GM23338 (cell line): ENCODE measurements around the gene RNASE8. TPM values are rescaled to one million over a fixed set of nuclear protein-coding genes. Genes with fewer than 3 reads are reported as not detected.

Experiments used
- ATAC-seq: fragments of 200-7000 bp; cut with Tn5 transposase; 3 replicates; pipeline ENCODE4 v1.9.1; 2020
- DNase-seq: peaks from one replicate; pipeline ENCODE4 v3.0.0-alpha.2; 2015; ENCODE audit warnings: low spot score
- H2AFZ ChIP-seq: fragments of 200-600 bp; sonication (generic); 2 replicates; pipeline ENCODE4 v1.8.0; 2016; ENCODE audit warnings: antibody characterized with exemption, mild to moderate bottlenecking, moderate library complexity
- H3F3A ChIP-seq: fragments of 200-600 bp; sonication (generic); replicated peaks from 2 replicates; pipeline ENCODE4 v1.8.0; 2017; ENCODE audit warnings: antibody characterized with exemption, mixed run types, low read depth
- H3K27ac ChIP-seq: fragments of 200-600 bp; sonication (generic); 2 replicates; pipeline ENCODE4 v1.6.1; 2016; ENCODE audit warnings: low read depth
- H3K27me3 ChIP-seq: fragments of 200-600 bp; sonication (generic); 2 replicates; pipeline ENCODE4 v1.8.0; 2016; ENCODE audit warnings: mild to moderate bottlenecking, mixed run types, moderate library complexity; ENCODE audit not compliant: insufficient read depth
- H3K36me3 ChIP-seq: fragments of 200-600 bp; sonication (generic); 2 replicates; pipeline ENCODE4 v1.8.0; 2016; ENCODE audit warnings: mild to moderate bottlenecking; ENCODE audit not compliant: insufficient read depth
- H3K4me1 ChIP-seq: fragments of 200-600 bp; sonication (generic); 2 replicates; pipeline ENCODE4 v1.8.0; 2016; ENCODE audit warnings: mild to moderate bottlenecking, moderate library complexity; ENCODE audit not compliant: insufficient read depth
- H3K4me2 ChIP-seq: fragments of 200-600 bp; sonication (generic); 2 replicates; pipeline ENCODE4 v1.7.1; 2017; ENCODE audit warnings: mixed run types
- H3K4me3 ChIP-seq: fragments of 200-600 bp; sonication (generic); 2 replicates; pipeline ENCODE4 v1.6.1; 2016; ENCODE audit warnings: mixed run types
- H3K79me2 ChIP-seq: fragments of 200-600 bp; sonication (generic); replicated peaks from 2 replicates; pipeline ENCODE4 v1.8.0; 2017; ENCODE audit warnings: mild to moderate bottlenecking; ENCODE audit not compliant: insufficient read depth
- H3K9me2 ChIP-seq: fragments of 200-600 bp; sonication (generic); 2 replicates; pipeline ENCODE4 v1.8.0; 2017; ENCODE audit not compliant: insufficient read depth
- H4K20me1 ChIP-seq: fragments of 200-600 bp; sonication (generic); replicated peaks from 2 replicates; pipeline ENCODE4 v1.8.0; 2017; ENCODE audit warnings: mild to moderate bottlenecking; ENCODE audit not compliant: insufficient read depth
- H3K27ac Mint-ChIP-seq: 2 replicates; pipeline ENCODE4 v1.8.0; 2020; ENCODE audit warnings: inconsistent platforms, mild to moderate bottlenecking, moderate library complexity, mixed read lengths
- H3K27me3 Mint-ChIP-seq: 3 replicates; pipeline ENCODE4 v1.8.0; 2022; ENCODE audit warnings: low read depth, mild to moderate bottlenecking, moderate library complexity, mixed read lengths, inconsistent platforms; ENCODE audit not compliant: insufficient read depth, poor library complexity
- H3K36me3 Mint-ChIP-seq: 3 replicates; pipeline ENCODE4 v1.8.0; 2021; ENCODE audit warnings: low read depth, mild to moderate bottlenecking, inconsistent platforms, moderate library complexity, mixed read lengths
- H3K4me1 Mint-ChIP-seq: 3 replicates; pipeline ENCODE4 v1.8.0; 2020; ENCODE audit warnings: mild to moderate bottlenecking, inconsistent platforms, mixed read lengths
- H3K4me3 Mint-ChIP-seq: 3 replicates; pipeline ENCODE4 v1.8.0; 2021; ENCODE audit warnings: moderate library complexity, mild to moderate bottlenecking, inconsistent platforms, mixed read lengths
- H3K9me3 Mint-ChIP-seq: 3 replicates; pipeline ENCODE4 v1.8.0; 2020; ENCODE audit warnings: moderate library complexity, mild to moderate bottlenecking, inconsistent platforms, mixed read lengths
- CREB1 ChIP-seq: fragments of 250-450 bp; sonication (Bioruptor Pico); IDR thresholded peaks from 2 replicates; pipeline ENCODE4 v1.5.0; 2020; ENCODE audit warnings: low read depth, mild to moderate bottlenecking, moderate library complexity
- EZH2 ChIP-seq: fragments of 200-600 bp; sonication (generic); IDR thresholded peaks from one replicate; pipeline ENCODE4 v1.8.0; 2017; ENCODE audit warnings: antibody characterized with exemption, mild to moderate bottlenecking, low read depth; ENCODE audit not compliant: unreplicated experiment
- EZH2phosphoT487 ChIP-seq: fragments of 200-600 bp; sonication (generic); IDR thresholded peaks from one replicate; pipeline ENCODE4 v1.8.1; 2018; ENCODE audit warnings: antibody characterized with exemption; ENCODE audit not compliant: unreplicated experiment
- JUNB ChIP-seq: IDR thresholded peaks from one replicate; pipeline ENCODE4 v1.6.1; 2016; ENCODE audit warnings: antibody characterized with exemption; ENCODE audit not compliant: unreplicated experiment
- NANOG ChIP-seq: IDR thresholded peaks from 2 replicates; pipeline ENCODE4 v1.6.1; 2016; ENCODE audit warnings: antibody characterized with exemption, borderline replicate concordance
- POLR2AphosphoS5 ChIP-seq: IDR thresholded peaks from 2 replicates; pipeline ENCODE4 v1.6.1; 2016; ENCODE audit warnings: antibody characterized with exemption, low read depth
- STAT1 ChIP-seq: IDR thresholded peaks from one replicate; pipeline ENCODE4 v1.6.1; 2016; ENCODE audit warnings: antibody characterized with exemption; ENCODE audit not compliant: unreplicated experiment
- ZNF114 ChIP-seq: fragments of 250-450 bp; sonication (Bioruptor Pico); IDR thresholded peaks from 2 replicates; pipeline ENCODE4 v1.5.0; 2020; ENCODE audit warnings: mild to moderate bottlenecking, moderate library complexity
- ZNF331 ChIP-seq: fragments of 250-450 bp; sonication (Bioruptor Pico); IDR thresholded peaks from 2 replicates; pipeline ENCODE4 v1.5.0; 2020; ENCODE audit warnings: low read depth, mild to moderate bottlenecking, moderate library complexity
- polyA plus RNA-seq: library from polyadenylated mRNA; unstranded; fragments of >200 nt; fragmentation: Nextera tagmentation; extraction: Ambion mirVana; gene quantifications from 2 replicates; pipeline ENCODE4 v1.2.1, GENCODE V29; 2016
- total RNA-seq: library from RNA; depleted of rRNA; stranded (reverse); fragments of >200 nt; shearing (Covaris generic); gene quantifications from 2 replicates; pipeline ENCODE4 v1.2.3, GENCODE V29; 2014
- TF ChIP-seq, protein P1 (sequence below): fragments of 250-450 bp; sonication (Bioruptor Pico); IDR thresholded peaks from 2 replicates; pipeline ENCODE4 v1.5.0; 2020; ENCODE audit warnings: mild to moderate bottlenecking, moderate library complexity
- TF ChIP-seq, protein P2 (sequence below): IDR thresholded peaks from one replicate; pipeline ENCODE4 v1.6.1; 2018; ENCODE audit warnings: antibody characterized with exemption; ENCODE audit not compliant: unreplicated experiment
- TF ChIP-seq, protein P3 (sequence below): IDR thresholded peaks from 2 replicates; pipeline ENCODE4 v1.6.1; 2016; ENCODE audit warnings: antibody characterized with exemption
- TF ChIP-seq, protein P4 (sequence below), 2 experiments: fragments of 200-600 bp in 1 of 2; sonication (generic) in 1 of 2; conservative IDR thresholded peaks; 2 replicates each; pipeline versions ENCODE4 v1.5.1 to v1.6.1; 2016 to 2017; ENCODE audit warnings: antibody characterized with exemption in 2 of 2, low read depth in 2 of 2, mild to moderate bottlenecking in 2 of 2, moderate library complexity in 1 of 2

The RNASE8 gene
- total and polyA plus RNA-seq, 2 experiments from 2014 or later, result not detected

DNA sequence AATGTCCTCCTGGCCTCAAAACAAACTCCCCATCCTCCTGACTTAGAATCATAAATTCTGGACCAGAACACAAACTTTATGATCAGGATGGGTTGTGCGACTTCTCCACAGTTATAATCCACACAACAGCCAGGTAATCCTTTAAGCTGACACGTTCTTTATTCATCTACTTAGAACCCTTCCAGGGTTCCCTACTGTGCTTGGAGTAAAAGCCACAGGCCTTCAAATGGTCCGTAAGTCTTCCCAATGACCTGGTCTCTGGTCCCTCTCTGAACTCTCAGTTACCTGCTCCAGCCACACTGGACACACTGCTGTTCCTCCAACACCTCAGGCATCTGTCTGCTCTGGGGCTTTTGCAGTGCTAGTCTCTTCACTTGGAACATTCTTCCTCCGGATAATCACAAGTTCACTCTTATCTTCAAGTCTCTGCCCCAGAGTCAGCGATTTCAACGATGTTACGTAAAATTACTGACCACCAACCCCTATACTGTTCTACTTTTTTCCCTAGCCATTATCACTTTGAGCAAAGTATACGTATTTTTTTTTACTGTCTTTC lies 17.2 kb upstream of the RNASE8 start:
- Mint-ChIP-seq H3K4me1 (peaks cover 26% of the 10 kb centered on the region), H3K36me3 (no peaks in the 10 kb centered on the region; the same call in 2 of the 3 replicates), H3K4me3 (no peak overlapping the region; the same call in 2 of the 3 replicates), H3K27me3 (peaks cover 16% of the 10 kb centered on the region), H3K27ac (no peak overlapping the region), H3K9me3 (no peaks in the 10 kb centered on the region; the same call in 2 of the 3 replicates)
- no peak overlapping the region for H3K27ac ChIP-seq
- DNase-seq, result no peak
- H3K79me2 ChIP-seq, result no peaks in the 10 kb centered on the region
- H3K36me3 ChIP-seq, result no peaks in the 10 kb centered on the region
- TF ChIP-seq, protein P1, sequence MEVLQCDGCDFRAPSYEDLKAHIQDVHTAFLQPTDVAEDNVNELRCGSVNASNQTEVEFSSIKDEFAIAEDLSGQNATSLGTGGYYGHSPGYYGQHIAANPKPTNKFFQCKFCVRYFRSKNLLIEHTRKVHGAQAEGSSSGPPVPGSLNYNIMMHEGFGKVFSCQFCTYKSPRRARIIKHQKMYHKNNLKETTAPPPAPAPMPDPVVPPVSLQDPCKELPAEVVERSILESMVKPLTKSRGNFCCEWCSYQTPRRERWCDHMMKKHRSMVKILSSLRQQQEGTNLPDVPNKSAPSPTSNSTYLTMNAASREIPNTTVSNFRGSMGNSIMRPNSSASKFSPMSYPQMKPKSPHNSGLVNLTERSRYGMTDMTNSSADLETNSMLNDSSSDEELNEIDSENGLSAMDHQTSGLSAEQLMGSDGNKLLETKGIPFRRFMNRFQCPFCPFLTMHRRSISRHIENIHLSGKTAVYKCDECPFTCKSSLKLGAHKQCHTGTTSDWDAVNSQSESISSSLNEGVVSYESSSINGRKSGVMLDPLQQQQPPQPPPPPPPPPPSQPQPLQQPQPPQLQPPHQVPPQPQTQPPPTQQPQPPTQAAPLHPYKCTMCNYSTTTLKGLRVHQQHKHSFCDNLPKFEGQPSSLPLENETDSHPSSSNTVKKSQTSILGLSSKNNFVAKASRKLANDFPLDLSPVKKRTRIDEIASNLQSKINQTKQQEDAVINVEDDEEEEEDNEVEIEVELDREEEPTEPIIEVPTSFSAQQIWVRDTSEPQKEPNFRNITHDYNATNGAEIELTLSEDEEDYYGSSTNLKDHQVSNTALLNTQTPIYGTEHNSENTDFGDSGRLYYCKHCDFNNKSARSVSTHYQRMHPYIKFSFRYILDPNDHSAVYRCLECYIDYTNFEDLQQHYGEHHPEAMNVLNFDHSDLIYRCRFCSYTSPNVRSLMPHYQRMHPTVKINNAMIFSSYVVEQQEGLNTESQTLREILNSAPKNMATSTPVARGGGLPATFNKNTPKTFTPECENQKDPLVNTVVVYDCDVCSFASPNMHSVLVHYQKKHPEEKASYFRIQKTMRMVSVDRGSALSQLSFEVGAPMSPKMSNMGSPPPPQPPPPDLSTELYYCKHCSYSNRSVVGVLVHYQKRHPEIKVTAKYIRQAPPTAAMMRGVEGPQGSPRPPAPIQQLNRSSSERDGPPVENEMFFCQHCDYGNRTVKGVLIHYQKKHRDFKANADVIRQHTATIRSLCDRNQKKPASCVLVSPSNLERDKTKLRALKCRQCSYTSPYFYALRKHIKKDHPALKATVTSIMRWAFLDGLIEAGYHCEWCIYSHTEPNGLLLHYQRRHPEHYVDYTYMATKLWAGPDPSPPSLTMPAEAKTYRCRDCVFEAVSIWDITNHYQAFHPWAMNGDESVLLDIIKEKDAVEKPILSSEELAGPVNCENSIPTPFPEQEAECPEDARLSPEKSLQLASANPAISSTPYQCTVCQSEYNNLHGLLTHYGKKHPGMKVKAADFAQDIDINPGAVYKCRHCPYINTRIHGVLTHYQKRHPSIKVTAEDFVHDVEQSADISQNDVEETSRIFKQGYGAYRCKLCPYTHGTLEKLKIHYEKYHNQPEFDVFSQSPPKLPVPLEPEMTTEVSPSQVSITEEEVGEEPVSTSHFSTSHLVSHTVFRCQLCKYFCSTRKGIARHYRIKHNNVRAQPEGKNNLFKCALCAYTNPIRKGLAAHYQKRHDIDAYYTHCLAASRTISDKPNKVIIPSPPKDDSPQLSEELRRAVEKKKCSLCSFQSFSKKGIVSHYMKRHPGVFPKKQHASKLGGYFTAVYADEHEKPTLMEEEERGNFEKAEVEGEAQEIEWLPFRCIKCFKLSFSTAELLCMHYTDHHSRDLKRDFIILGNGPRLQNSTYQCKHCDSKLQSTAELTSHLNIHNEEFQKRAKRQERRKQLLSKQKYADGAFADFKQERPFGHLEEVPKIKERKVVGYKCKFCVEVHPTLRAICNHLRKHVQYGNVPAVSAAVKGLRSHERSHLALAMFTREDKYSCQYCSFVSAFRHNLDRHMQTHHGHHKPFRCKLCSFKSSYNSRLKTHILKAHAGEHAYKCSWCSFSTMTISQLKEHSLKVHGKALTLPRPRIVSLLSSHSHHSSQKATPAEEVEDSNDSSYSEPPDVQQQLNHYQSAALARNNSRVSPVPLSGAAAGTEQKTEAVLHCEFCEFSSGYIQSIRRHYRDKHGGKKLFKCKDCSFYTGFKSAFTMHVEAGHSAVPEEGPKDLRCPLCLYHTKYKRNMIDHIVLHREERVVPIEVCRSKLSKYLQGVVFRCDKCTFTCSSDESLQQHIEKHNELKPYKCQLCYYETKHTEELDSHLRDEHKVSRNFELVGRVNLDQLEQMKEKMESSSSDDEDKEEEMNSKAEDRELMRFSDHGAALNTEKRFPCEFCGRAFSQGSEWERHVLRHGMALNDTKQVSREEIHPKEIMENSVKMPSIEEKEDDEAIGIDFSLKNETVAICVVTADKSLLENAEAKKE (CRISPR knock-in tag), result no peak
- TF ChIP-seq EZH2, result no peak
- no peak for TF ChIP-seq JUNB
- TF ChIP-seq, protein P2, sequence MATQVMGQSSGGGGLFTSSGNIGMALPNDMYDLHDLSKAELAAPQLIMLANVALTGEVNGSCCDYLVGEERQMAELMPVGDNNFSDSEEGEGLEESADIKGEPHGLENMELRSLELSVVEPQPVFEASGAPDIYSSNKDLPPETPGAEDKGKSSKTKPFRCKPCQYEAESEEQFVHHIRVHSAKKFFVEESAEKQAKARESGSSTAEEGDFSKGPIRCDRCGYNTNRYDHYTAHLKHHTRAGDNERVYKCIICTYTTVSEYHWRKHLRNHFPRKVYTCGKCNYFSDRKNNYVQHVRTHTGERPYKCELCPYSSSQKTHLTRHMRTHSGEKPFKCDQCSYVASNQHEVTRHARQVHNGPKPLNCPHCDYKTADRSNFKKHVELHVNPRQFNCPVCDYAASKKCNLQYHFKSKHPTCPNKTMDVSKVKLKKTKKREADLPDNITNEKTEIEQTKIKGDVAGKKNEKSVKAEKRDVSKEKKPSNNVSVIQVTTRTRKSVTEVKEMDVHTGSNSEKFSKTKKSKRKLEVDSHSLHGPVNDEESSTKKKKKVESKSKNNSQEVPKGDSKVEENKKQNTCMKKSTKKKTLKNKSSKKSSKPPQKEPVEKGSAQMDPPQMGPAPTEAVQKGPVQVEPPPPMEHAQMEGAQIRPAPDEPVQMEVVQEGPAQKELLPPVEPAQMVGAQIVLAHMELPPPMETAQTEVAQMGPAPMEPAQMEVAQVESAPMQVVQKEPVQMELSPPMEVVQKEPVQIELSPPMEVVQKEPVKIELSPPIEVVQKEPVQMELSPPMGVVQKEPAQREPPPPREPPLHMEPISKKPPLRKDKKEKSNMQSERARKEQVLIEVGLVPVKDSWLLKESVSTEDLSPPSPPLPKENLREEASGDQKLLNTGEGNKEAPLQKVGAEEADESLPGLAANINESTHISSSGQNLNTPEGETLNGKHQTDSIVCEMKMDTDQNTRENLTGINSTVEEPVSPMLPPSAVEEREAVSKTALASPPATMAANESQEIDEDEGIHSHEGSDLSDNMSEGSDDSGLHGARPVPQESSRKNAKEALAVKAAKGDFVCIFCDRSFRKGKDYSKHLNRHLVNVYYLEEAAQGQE, result no peak
- TF ChIP-seq ZNF331, result no peak
- TF ChIP-seq NANOG, result no peak
- TF ChIP-seq, protein P3, sequence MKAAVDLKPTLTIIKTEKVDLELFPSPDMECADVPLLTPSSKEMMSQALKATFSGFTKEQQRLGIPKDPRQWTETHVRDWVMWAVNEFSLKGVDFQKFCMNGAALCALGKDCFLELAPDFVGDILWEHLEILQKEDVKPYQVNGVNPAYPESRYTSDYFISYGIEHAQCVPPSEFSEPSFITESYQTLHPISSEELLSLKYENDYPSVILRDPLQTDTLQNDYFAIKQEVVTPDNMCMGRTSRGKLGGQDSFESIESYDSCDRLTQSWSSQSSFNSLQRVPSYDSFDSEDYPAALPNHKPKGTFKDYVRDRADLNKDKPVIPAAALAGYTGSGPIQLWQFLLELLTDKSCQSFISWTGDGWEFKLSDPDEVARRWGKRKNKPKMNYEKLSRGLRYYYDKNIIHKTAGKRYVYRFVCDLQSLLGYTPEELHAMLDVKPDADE, result no peak
- TF ChIP-seq, protein P4, sequence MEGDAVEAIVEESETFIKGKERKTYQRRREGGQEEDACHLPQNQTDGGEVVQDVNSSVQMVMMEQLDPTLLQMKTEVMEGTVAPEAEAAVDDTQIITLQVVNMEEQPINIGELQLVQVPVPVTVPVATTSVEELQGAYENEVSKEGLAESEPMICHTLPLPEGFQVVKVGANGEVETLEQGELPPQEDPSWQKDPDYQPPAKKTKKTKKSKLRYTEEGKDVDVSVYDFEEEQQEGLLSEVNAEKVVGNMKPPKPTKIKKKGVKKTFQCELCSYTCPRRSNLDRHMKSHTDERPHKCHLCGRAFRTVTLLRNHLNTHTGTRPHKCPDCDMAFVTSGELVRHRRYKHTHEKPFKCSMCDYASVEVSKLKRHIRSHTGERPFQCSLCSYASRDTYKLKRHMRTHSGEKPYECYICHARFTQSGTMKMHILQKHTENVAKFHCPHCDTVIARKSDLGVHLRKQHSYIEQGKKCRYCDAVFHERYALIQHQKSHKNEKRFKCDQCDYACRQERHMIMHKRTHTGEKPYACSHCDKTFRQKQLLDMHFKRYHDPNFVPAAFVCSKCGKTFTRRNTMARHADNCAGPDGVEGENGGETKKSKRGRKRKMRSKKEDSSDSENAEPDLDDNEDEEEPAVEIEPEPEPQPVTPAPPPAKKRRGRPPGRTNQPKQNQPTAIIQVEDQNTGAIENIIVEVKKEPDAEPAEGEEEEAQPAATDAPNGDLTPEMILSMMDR (conservative IDR thresholded peaks at IDR 0.05; ENCODE audit: low read depth in 2 of 2), result no peak
- no peak for TF ChIP-seq CREB1
- no peak for TF ChIP-seq EZH2phosphoT487
- no peak for TF ChIP-seq POLR2AphosphoS5
- TF ChIP-seq STAT1, result no peak
- no peak for TF ChIP-seq ZNF114
- H3K9me2 ChIP-seq, result no peaks in the 10 kb centered on the region
- H2AFZ ChIP-seq, result no peak overlapping the region
- no peak; the same call in 1 of the 3 replicates for ATAC-seq
- no peak overlapping the region for H3K4me3 ChIP-seq
- no peaks in the 10 kb centered on the region for H3F3A ChIP-seq
- H3K4me2 ChIP-seq, result no peak overlapping the region
- peaks cover 10% of the 10 kb centered on the region for H3K4me1 ChIP-seq
- H4K20me1 ChIP-seq, result no peaks in the 10 kb centered on the region
- no peaks in the 10 kb centered on the region for H3K27me3 ChIP-seq
